RCC 7860 (cell line): ENCODE data around the gene TMEM201.

Experiments
- DNase-seq: peaks from one replicate; pipeline ENCODE4 v3.0.0-alpha.2; 2015; ENCODE audit warnings: low spot score
- FAIRE-seq: peaks from 2 replicates; lab custom pipeline; 2012; peaks lifted over from hg19 to GRCh38; lab: Jason Lieb, UNC

Gene TMEM201

GRCh38 chr1:9577423-9577822 lies 11.3 kb upstream of the TMEM201 start:
- DNase-seq, result no peak
- FAIRE-seq, result no peak

GRCh38 chr1:9580942-9581341 lies 7.8 kb upstream of the TMEM201 start:
- DNase-seq (no peak), FAIRE-seq (no peak)

- no peak for FAIRE-seq
Observed at GRCh38 chr1:9586147-9586766, 2.5 kb upstream of the TMEM201 start.

GRCh38 chr1:9589144-9589718 lies 520 bp downstream of the TMEM201 start:
- no peak for DNase-seq
- FAIRE-seq, result no peak

More at GRCh38 chr1:9586147-9586766, 2.5 kb upstream of the TMEM201 start:
- no peak for DNase-seq

- no peak for FAIRE-seq
- peak; percentile 50 for DNase-seq
Observed at GRCh38 chr1:9589719-9590157, 1.0 kb downstream of the TMEM201 start.

- no peak for FAIRE-seq
- DNase-seq, result no peak
Observed at GRCh38 chr1:9590201-9590600, 1.5 kb downstream of the TMEM201 start.

GRCh38 chr1:9590945-9591668 lies 2.4 kb downstream of the TMEM201 start:
- FAIRE-seq (no peak), DNase-seq (no peak)

- DNase-seq, result no peak
Observed at GRCh38 chr1:9591669-9592509, 3.2 kb downstream of the TMEM201 start.

GRCh38 chr1:9592510-9593075 lies 3.9 kb downstream of the TMEM201 start:
- DNase-seq (no peak), FAIRE-seq (no peak)

More at GRCh38 chr1:9591669-9592509, 3.2 kb downstream of the TMEM201 start:
- FAIRE-seq, result no peak

- no peak for FAIRE-seq
- DNase-seq, result no peak
Observed at GRCh38 chr1:9593147-9593491, 4.4 kb downstream of the TMEM201 start.

- FAIRE-seq (no peak), DNase-seq (peak; percentile 68)
Observed at GRCh38 chr1:9593492-9594465, 5.1 kb downstream of the TMEM201 start.

- FAIRE-seq (no peak), DNase-seq (no peak)
Observed at GRCh38 chr1:9594471-9595155, 5.9 kb downstream of the TMEM201 start.

- DNase-seq, result no peak
- no peak for FAIRE-seq
Observed at GRCh38 chr1:9595156-9595967, 6.7 kb downstream of the TMEM201 start.

GRCh38 chr1:9595968-9596340 lies 7.2 kb downstream of the TMEM201 start:
- no peak for DNase-seq
- no peak for FAIRE-seq

- no peak for FAIRE-seq
- DNase-seq, result no peak
Observed at GRCh38 chr1:9596415-9597123, 7.9 kb downstream of the TMEM201 start.

- no peak for FAIRE-seq
- no peak for DNase-seq
Observed at GRCh38 chr1:9597361-9598315, 8.9 kb downstream of the TMEM201 start.

- FAIRE-seq, result no peak
- DNase-seq, result no peak
Observed at GRCh38 chr1:9598316-9598700, 9.6 kb downstream of the TMEM201 start.
